GM18507 (cell line): Measurements from ENCODE around the gene XCR1.
A peak's percentile ranks its signal among the peaks of the same experiment; 100 is the strongest.
"Not testable (repeated sequence)": the region's sequence is repeated elsewhere in the genome, so short reads cannot be mapped to it uniquely, and the experiment has no call there.

Experiments
- DNase-seq: peaks from one replicate; pipeline ENCODE4 v3.0.0; 2011; ENCODE audit warnings: low read depth; ENCODE audit not compliant: insufficient read length; ENCODE audit errors: extremely low spot score
- FAIRE-seq: peaks from 2 replicates; lab custom pipeline; 2011; peaks lifted over from hg19 to GRCh38; lab: Jason Lieb, UNC

Gene XCR1

GRCh38 chr3:46027021-46027705, at the start of gene XCR1:
Gene XCR1 (minus strand): TSS chr3:46027483. CDS start chr3:46021947, 5,536 bp downstream.
- DNase-seq (no peak), FAIRE-seq (no peak)

- no peak for DNase-seq
- no peak for FAIRE-seq
These were observed 49.3 kb upstream of the XCR1 start for GRCh38 chr3:46076606-46077005.

GRCh38 chr3:46075816-46076215, 48.5 kb upstream of the XCR1 start:
- no peak for FAIRE-seq
- DNase-seq, result no peak

GRCh38 chr3:46071222-46071858, 44.1 kb upstream of the XCR1 start:
- no peak for DNase-seq
- no peak for FAIRE-seq

- DNase-seq (no peak), FAIRE-seq (peak; percentile 33)
These were observed 43.4 kb upstream of the XCR1 start for GRCh38 chr3:46070595-46071093.

GRCh38 chr3:46068501-46068900, 41.2 kb upstream of the XCR1 start:
- FAIRE-seq, result no peak
- DNase-seq, result no peak

GRCh38 chr3:46067401-46067800, 40.1 kb upstream of the XCR1 start:
- no peak for FAIRE-seq
- no peak for DNase-seq

GRCh38 chr3:46065750-46066256, 38.5 kb upstream of the XCR1 start:
- no peak for FAIRE-seq
- no peak for DNase-seq

GRCh38 chr3:46065294-46065705, 38.0 kb upstream of the XCR1 start:
- DNase-seq (no peak), FAIRE-seq (peak; percentile 45)

- no peak for DNase-seq
- no peak for FAIRE-seq
These were observed 35.4 kb upstream of the XCR1 start for GRCh38 chr3:46062679-46063078.

- FAIRE-seq, result no peak
- DNase-seq, result no peak
These were observed 34.6 kb upstream of the XCR1 start for GRCh38 chr3:46061887-46062286.

GRCh38 chr3:46061108-46061720, 33.9 kb upstream of the XCR1 start:
- FAIRE-seq (no peak), DNase-seq (no peak)

GRCh38 chr3:46060551-46060950, 33.3 kb upstream of the XCR1 start:
- FAIRE-seq, result no peak

GRCh38 chr3:46059432-46059831, 32.1 kb upstream of the XCR1 start:
- DNase-seq (no peak), FAIRE-seq (no peak)

More at GRCh38 chr3:46060551-46060950, 33.3 kb upstream of the XCR1 start:
- DNase-seq, result no peak

GRCh38 chr3:46058981-46059380, 31.7 kb upstream of the XCR1 start:
- no peak for DNase-seq
- peak; percentile 54 for FAIRE-seq

GRCh38 chr3:46057716-46058115, 30.4 kb upstream of the XCR1 start:
- FAIRE-seq, result no peak

GRCh38 chr3:46056686-46057085, 29.4 kb upstream of the XCR1 start:
- FAIRE-seq, result no peak

More at GRCh38 chr3:46057716-46058115, 30.4 kb upstream of the XCR1 start:
- DNase-seq, result no peak

GRCh38 chr3:46053761-46054515, 26.7 kb upstream of the XCR1 start:
- not testable (repeated sequence) for DNase-seq, FAIRE-seq

More at GRCh38 chr3:46056686-46057085, 29.4 kb upstream of the XCR1 start:
- no peak for DNase-seq

GRCh38 chr3:46053265-46053664, 26.0 kb upstream of the XCR1 start:
- not testable (repeated sequence) for DNase-seq, FAIRE-seq

- DNase-seq (no peak), FAIRE-seq (no peak)
These were observed 25.2 kb upstream of the XCR1 start for GRCh38 chr3:46052531-46052930.
